GM10266 (cell line): Measurements from ENCODE around the gene LRP1.

ENCODE experiments used
- DNase-seq: peaks from one replicate; pipeline ENCODE4 v3.0.0; 2012; ENCODE audit errors: extremely low spot score
- CTCF ChIP-seq: IDR thresholded peaks from 2 replicates; pipeline ENCODE4 v1.5.1; 2012; ENCODE audit warnings: mild to moderate bottlenecking, low read depth; ENCODE audit not compliant: control insufficient read depth, insufficient read depth; ENCODE audit errors: missing control alignments

LRP1 gene

DNA sequence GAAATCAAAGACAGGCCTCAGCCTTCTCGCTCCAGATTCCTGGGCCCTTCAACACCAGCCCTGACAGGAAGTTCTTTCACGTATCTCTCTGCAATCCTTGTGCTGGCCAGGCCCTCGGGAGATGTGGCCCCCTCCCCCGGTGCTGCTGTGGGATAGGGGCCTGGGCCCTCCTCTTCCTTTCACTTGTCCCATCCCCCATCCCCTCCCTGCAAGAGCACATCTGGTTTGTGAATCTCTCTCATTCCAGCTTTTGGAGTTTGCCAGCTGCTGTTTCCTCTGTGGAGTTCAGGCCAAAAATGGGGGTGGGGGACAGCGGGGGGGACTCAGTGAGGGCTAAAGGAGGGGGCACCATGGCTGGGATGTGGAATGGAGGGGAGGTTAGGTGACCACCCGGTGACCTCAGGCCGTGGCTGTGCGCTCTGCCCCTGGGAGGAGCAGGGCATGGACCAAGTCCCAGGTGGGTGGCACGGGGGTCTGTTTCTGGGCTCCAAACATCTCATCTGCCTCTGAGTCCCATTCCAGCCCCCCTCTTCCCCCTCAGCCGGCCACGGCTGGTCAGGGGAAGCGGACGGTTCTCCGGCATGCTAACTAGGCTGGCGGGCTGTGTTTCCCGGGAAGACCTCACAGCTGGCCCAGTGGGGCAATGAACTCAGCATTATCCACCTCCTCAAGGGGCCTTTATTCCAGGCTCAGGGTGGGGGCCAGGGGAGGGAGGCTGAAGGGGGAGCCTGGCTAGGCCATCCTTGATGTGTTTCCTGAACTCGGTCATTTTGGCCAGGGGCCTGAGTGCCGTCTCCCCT, 7.4 kb downstream of the LRP1 start:
- no peak for DNase-seq
- TF ChIP-seq CTCF = no peak

- DNase-seq = no peak
- TF ChIP-seq CTCF = no peak
These were observed 10.4 kb downstream of the LRP1 start for GRCh38 chr12:57138526-57139272.

GRCh38 chr12:57139796-57140649, 11.7 kb downstream of the LRP1 start:
- TF ChIP-seq CTCF = no peak
- DNase-seq = no peak

DNA sequence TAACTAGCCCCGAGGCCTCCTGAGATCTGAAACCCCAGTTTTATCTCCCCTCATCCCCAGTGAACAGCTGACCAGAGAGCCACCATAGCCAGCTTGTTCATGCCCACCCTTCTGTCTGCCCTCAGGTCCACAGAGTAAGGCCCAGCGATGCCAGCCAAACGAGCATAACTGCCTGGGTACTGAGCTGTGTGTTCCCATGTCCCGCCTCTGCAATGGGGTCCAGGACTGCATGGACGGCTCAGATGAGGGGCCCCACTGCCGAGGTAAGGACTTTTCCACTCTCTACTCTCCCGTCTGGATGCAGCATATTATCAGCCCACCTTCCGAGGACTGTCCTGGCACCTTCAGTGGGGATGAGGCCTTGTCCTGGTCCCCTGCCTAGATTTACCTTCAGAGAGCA, 13.0 kb downstream of the LRP1 start:
- TF ChIP-seq CTCF = no peak
- DNase-seq = no peak

GRCh38 chr12:57142121-57142520, 13.8 kb downstream of the LRP1 start:
- no peak for DNase-seq
- no peak for TF ChIP-seq CTCF

GRCh38 chr12:57142727-57143126, 14.4 kb downstream of the LRP1 start:
- TF ChIP-seq CTCF = no peak
- DNase-seq = no peak
